OCI-LY7 (cell line): ENCODE results near the gene KCNK16.

ENCODE experiments used
- CTCF ChIP-seq: fragments of 200-600 bp; sonication (generic); conservative IDR thresholded peaks from 2 replicates; pipeline ENCODE4 v1.5.1; 2014; ENCODE audit warnings: mild to moderate bottlenecking, antibody characterized with exemption, low read length, moderate library complexity, mixed read lengths
- EZH2phosphoT487 ChIP-seq: fragments of 200-600 bp; sonication (generic); IDR thresholded peaks from 2 replicates; pipeline ENCODE4 v1.6.1; 2018; ENCODE audit warnings: low read depth, borderline replicate concordance, mild to moderate bottlenecking, mixed run types, antibody characterized with exemption, low read length, moderate library complexity, mixed read lengths

- no peak for TF ChIP-seq CTCF
- no peak for TF ChIP-seq EZH2phosphoT487
Observed at GRCh38 chr6:39363280-39363679, 40.8 kb upstream of the KCNK16 start.
